GM18861 (cell line): ENCODE measurements around the gene SMIM41.

ENCODE experiments used
- ATAC-seq: cut with Tn5 transposase; IDR thresholded peaks from one replicate; pipeline ENCODE4 v1.9.1; 2021; ENCODE audit not compliant: unreplicated experiment

SMIM41 gene

DNA sequence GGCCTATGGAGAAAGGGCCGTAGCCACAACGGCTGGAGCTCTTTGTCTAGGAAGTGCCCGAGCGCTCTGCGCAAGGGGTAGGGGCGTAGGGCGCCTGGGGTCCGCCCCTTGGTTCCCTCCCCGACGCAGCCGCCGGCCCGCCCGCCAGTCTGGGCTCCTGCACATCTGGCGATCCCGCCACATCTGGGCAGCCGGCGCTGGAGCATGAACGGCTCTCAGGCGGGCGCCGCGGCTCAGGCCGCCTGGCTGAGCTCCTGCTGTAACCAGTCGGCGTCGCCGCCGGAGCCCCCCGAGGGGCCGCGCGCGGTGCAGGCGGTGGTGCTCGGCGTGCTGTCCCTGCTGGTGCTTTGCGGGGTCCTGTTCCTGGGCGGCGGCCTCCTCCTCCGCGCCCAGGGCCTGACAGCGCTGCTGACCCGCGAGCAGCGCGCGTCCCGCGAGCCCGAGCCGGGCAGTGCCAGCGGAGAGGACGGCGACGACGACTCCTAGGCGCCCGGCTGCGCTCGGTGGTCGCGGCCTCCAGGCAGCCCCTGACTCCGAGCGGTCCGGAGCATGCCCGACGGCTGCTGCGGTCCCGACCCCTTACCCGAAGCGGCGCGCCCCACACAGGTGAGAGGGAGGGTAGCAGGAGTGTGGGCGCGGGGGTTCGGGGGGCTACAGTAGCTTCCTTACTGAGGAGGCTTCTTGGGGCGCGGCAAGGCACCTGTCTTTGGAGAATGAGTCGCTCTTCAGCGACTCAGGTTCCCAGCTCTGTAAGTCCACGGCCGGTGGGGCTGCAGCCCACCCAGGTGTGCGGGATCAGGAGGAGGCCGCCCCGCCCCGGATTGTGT is at the start of gene SMIM41:
Gene SMIM41 (plus strand): TSS at position 129 of the 827 bp plus-strand sequence. CDS start 76 bp downstream, at position 205.
- no peak for ATAC-seq

GRCh38 chr12:52032446-52032803 is 47.1 kb upstream of the SMIM41 start:
- no peak for ATAC-seq

GRCh38 chr12:52032804-52033445 is 46.6 kb upstream of the SMIM41 start:
- ATAC-seq: peak; percentile 85

GRCh38 chr12:52033446-52034140 is 45.9 kb upstream of the SMIM41 start:
- ATAC-seq: no peak

DNA sequence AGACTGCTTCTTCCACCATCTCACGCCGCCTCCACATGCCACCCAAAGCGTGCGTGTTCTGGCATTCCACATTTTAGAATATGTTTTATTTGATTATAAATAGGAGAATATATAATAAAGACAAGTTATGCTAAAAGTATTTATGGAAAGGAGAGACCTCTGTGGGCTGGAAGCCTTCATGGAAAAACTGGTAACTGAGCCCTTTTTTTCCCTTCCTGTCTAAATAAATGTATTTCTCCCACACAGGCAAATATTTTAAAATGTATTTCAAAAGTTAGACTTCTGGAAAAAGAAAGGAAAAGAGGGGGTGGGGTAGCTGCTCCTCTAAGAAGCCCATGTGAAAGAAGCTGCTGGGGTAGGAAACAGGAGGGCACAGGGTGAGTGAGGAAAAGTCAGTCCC is 44.3 kb upstream of the SMIM41 start:
- no peak for ATAC-seq

- no peak for ATAC-seq
Measured at GRCh38 chr12:52035926-52036325, 43.6 kb upstream of the SMIM41 start.

- peak; percentile 32 for ATAC-seq
Measured at GRCh38 chr12:52036587-52037171, 42.8 kb upstream of the SMIM41 start.

GRCh38 chr12:52037248-52037861 is 42.1 kb upstream of the SMIM41 start:
- no peak for ATAC-seq

- ATAC-seq: no peak
Measured at GRCh38 chr12:52038447-52038846, 41.1 kb upstream of the SMIM41 start.

- ATAC-seq: no peak
Measured at GRCh38 chr12:52041035-52041434, 38.5 kb upstream of the SMIM41 start.

GRCh38 chr12:52041695-52042123 is 37.8 kb upstream of the SMIM41 start:
- no peak for ATAC-seq

- no peak for ATAC-seq
Measured at GRCh38 chr12:52042706-52043385, 36.7 kb upstream of the SMIM41 start.

DNA sequence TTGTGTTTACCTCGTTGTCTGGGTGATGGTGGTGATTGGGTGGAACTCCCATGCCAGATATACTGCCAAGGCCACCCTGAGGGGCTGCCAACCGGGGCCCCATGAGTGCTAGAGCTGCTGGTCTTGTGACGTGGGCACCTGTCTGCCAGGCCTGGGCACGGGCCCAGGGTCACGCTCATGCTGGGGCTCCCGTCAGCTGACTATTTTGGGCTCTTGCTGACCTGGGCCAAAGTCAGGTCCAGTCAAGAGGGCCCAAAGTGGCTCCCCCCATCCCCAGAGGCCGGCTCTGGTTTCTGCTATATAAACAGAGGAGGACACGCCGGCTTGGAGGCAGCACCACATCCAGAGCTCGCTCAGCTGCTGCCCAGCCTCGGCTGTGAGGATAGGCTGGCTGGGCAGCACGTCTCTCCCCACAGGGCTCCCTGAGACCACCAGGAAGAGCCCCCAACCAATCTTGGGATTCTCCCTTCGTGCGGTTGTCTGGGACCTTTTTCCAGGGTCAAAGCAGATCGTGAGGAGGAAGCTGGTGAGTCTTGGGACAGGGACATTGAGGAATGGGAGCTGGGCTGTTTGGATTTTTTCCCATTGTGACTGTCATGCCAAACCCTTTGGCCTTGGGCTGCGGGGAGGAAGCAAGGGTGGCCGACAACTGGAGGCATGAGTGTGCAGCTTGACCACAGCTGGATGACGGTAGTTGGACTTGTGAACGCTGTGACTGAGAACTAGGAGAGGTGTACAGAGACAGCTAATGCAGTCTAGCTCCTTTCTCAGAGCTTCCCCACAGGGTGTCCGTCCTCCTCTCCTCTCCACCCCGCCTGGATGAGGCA is 35.9 kb upstream of the SMIM41 start:
- ATAC-seq: no peak

- no peak for ATAC-seq
Measured at GRCh38 chr12:52044292-52044983, 35.1 kb upstream of the SMIM41 start.

DNA sequence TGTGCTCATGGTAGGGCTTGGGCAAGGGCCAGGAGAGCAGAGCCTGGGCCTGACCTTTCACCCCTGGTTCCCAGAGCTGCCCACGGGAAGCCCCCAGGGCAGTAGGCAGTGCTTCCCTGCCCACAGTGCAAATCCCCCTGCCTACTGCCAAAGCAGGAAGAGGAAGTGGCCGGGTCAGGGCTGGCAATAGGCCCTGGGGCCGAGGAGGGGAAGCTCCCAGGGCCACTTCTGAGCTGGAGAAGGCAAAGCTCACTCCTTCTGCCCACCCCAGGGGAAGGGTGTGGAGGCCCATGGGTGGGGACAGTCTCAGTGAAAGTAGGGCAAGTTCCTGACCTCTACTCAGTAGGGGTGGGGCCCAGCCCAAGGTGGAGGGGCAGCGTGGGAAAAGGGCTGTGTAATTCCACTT is 33.7 kb upstream of the SMIM41 start:
- ATAC-seq: no peak

DNA sequence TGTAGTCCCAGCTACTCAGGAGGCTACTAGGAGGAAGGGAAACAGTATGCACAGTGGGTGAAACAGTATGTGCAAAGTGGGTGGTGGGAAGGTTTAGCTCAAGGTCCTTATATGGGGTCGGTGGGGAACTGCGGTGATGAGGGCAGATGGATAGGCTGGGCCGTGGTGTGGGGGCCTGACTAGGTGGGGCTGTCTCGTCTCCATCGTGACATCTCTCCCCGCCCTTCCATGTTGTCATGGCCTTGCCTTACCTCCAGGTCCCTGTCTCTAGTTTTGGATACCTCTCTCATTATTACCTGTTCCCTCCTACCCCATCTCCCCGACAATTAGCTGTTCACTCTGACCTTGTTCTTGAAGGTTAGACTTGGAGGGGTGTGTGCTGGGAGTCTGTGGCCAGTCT is 32.6 kb upstream of the SMIM41 start:
- ATAC-seq: no peak

DNA sequence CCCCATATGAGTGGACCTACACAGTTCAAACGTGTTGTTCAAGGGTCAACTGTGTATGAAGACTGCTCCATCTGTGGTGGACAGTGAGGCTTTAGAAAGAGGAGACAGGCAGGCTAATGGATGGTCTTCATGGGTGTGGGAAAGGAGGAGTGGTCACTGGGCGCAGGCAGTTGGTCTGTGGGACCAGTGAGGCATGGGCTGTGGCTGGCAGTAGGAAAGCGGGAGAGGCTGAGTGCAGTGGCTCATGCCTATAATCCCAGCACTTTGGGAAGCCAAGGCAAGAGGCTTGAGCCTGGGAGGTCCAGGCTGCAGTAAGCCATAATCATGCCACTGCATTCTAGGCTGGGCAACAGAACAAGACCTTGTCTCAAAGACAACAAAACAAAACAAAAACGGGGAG is 30.2 kb upstream of the SMIM41 start:
- no peak for ATAC-seq

- ATAC-seq: no peak
Measured at GRCh38 chr12:52049688-52050087, 29.8 kb upstream of the SMIM41 start.

- peak; percentile 4 for ATAC-seq
Measured at GRCh38 chr12:52050116-52050757, 29.3 kb upstream of the SMIM41 start.
